Activated T-helper 1 cell treated with anti-CD3 and anti-CD28 coated beads, Interleukin-12 subunit alpha, Interleukin-12 subunit beta, Interleukin-2, Interleukin-4 antibody, amounts not matched to agents 30 ng/mL and 10 ng/mL and 1 ng/mL, durations not matched to agents 14 hours and 24 hours and 36 hours (primary cell): ENCODE results near the gene HS3ST1. TPM values are rescaled to one million over a fixed set of nuclear protein-coding genes. Genes with fewer than 3 reads are reported as not detected.

ENCODE experiments used
- DNase-seq: peaks from one replicate; pipeline ENCODE4 v3.0.0; 2021; ENCODE audit warnings: low spot score
- H3K27ac Mint-ChIP-seq: one replicate; pipeline ENCODE4 v1.8.0; 2021; ENCODE audit warnings: mild to moderate bottlenecking, mixed read lengths
- H3K27me3 Mint-ChIP-seq: one replicate; pipeline ENCODE4 v1.8.0; 2022; ENCODE audit warnings: mild to moderate bottlenecking, moderate library complexity, mixed read lengths; ENCODE audit not compliant: insufficient read depth
- H3K36me3 Mint-ChIP-seq: one replicate; pipeline ENCODE4 v1.8.0; 2021; ENCODE audit warnings: low read depth, mixed read lengths
- H3K4me1 Mint-ChIP-seq: one replicate; pipeline ENCODE4 v1.8.0; 2021; ENCODE audit warnings: low read depth, mixed read lengths
- H3K4me3 Mint-ChIP-seq: one replicate; pipeline ENCODE4 v1.8.0; 2021; ENCODE audit warnings: mild to moderate bottlenecking, moderate library complexity, mixed read lengths
- H3K9me3 Mint-ChIP-seq: one replicate; pipeline ENCODE4 v1.8.0; 2021; ENCODE audit warnings: mixed read lengths
- intact Hi-C: fragments of 100-400 bp; cut with micrococcal nuclease; formaldehyde crosslinking; loops from one replicate; pipeline ENCODE4 v1.15.1; 2024
- total RNA-seq: library from RNA; stranded (reverse); gene quantifications from 2 replicates; pipeline ENCODE4 v1.2.3, GENCODE V29; 2022

The HS3ST1 gene
- total RNA-seq, 1 donor from 2014 or later = 0.31 TPM

DNA sequence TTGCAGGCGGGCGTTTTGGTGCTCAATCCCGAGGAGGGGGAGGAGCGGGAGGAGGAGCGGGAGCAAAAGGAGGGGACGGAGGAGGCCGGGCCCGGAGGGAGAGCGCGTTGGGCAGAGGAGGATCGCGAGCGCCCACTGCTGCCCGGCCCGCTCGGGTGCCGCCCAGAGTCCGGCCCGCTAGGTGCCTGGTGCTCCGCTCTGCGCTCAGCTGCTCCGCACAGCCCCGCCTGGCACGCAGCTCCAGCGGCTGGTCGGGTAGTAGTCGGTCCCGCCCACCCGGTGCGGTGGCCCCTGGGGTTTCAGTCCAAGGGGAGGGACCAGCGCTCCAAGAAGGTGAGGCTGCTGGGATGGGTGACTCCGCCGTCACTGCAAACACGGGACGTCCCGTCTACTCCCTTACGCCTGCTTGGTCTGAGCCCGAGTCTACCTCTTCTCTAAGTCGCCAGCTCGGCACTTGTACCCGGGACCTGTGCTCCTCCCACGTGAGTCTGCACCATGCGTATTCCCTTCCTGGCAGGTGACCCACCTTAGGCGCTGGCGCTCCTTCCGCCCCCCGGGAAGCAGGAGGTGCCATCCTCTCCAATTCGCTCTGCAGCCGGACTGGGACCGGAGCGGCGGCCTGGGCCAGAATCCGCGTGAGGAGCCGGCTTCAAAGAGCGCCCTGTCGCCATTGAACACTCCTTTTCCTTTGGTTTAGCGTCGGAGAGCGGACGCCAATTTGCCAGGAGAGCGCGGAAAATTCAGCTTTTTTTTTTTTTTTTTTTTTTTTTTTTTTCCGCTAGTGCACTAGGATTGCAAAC, 405 bp upstream of the HS3ST1 start:
- Mint-ChIP-seq H3K27me3 (peaks cover 54% of the 10 kb centered on the region), H3K4me3 (peak overlapping the region; percentile 54), H3K9me3 (no peaks in the 10 kb centered on the region), H3K4me1 (no peaks in the 10 kb centered on the region), H3K27ac (no peak overlapping the region), H3K36me3 (no peaks in the 10 kb centered on the region)
- intact Hi-C loops = loop anchor here (10.0 kb wide), 2 partner anchors 526 to 694 kb away; no protein-coding TSS in a partner anchor
- peak; percentile 4 for DNase-seq

DNA sequence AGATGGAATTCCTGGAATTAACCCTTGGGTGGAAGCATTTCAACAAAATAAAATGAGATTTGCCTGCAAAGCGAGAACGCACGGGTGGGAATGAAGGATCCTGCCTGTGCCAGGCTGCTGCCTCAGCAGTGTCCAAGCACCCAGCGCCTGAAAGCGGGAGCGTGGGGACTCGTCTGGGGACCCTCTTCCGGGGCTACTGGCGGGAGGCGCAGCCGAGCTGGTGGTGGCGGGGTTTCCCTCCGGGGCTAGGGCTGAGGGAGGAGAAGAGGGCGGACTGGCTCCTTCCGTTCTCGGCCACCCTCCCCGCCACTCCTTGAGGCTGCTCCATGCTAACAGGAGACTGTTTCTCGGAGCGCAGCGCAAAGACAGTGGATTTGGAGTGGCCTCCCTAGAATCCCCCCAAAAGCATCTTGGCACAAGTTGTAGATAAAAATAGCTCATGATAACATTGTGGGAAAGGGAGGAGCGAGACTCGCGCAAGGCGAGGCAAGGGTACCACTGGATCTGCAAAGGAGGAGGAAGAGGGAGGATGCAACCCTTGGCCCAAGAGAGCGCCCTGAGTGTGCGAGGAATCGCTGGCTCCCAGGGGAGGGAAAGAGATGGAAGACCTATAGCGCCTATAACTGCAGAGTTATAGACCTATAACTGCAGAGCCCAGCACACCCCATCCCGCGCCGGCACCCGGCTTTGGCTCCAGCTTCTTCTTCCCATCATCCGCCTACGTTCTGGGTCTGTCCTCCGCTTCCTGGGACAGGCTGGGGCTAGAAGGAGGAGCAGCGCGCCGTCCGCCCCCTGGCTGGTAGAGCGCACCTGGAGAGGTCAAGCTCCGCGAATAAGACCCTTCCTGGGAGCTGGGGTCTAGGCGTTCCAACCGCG, 1.3 kb downstream of the HS3ST1 start:
- Mint-ChIP-seq H3K27ac (no peak overlapping the region), H3K36me3 (no peaks in the 10 kb centered on the region), H3K27me3 (peaks cover 48% of the 10 kb centered on the region), H3K9me3 (no peaks in the 10 kb centered on the region), H3K4me3 (peak overlapping the region; percentile 54), H3K4me1 (no peaks in the 10 kb centered on the region)
- no peak for DNase-seq
- intact Hi-C loops = loop anchor here (10.0 kb wide), 2 partner anchors 527 to 693 kb away; no protein-coding TSS in a partner anchor

DNA sequence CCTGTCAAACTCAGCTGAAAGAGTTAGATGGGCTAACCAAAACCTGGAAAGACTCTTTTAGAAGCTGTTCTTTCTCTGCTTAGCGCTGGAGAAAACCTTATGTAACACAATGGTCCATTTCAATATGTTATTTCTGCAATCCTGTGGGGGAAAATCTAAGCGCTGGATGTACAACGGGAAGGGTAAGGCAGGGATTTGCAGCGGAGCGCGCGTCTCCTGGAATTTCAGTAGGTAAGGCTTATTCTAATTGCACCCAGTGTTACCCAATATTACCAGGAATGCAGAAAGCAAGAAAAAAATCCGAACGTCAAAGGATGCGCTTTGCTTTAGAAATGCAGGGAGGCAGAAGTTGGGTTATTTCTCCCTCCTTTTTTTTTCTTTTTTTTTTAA, 2.0 kb downstream of the HS3ST1 start:
- Mint-ChIP-seq H3K27ac (no peak overlapping the region), H3K4me1 (no peaks in the 10 kb centered on the region), H3K27me3 (peaks cover 45% of the 10 kb centered on the region), H3K36me3 (no peaks in the 10 kb centered on the region), H3K9me3 (no peaks in the 10 kb centered on the region), H3K4me3 (no peak overlapping the region)
- intact Hi-C loops = loop anchor here (10.0 kb wide), 2 partner anchors 528 to 692 kb away; no protein-coding TSS in a partner anchor
- DNase-seq = no peak

DNA sequence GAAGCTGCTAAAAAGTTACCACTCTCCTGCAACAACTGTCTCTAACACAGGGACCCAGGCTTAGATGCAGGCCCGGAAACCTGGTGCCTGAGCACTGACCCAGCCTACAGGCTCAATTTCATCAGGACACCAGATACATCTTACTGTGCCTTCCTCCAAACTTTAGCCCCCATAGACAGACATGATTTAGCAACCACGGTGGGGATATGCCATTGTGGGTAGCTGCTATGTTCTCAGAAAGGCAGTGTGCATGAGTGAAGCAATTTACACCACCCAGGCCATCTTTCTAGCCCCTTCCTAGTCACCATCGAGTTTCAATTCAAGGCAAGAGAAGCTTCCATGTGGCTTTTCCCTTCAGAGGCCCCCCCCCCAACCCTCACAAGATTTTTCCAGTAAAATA, 2.7 kb downstream of the HS3ST1 start:
- Mint-ChIP-seq H3K4me1 (no peaks in the 10 kb centered on the region), H3K36me3 (no peaks in the 10 kb centered on the region), H3K27ac (no peak overlapping the region), H3K4me3 (no peak overlapping the region), H3K27me3 (peaks cover 38% of the 10 kb centered on the region), H3K9me3 (no peaks in the 10 kb centered on the region)
- DNase-seq = no peak
- intact Hi-C loops = loop anchor here (10.0 kb wide), 2 partner anchors 529 to 691 kb away; no protein-coding TSS in a partner anchor

DNA sequence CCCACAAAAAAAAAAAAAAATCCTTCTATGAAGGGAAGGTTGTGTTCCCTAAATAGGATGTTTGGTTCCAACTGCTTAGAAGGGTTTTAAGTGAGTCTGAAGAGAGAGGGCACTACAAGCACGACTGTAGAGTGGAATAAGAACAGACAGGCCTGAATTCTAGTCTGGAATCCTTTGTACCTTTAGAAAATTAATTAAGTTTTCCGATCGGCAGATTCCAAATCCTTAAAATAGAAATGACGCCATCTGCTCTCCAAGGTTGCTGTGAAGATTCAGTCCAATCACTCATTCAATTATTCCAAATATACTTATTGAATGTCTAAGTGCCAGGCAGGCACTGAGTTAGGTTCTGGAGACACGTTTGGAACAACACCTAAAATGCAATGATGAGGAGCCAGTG, 3.8 kb downstream of the HS3ST1 start:
- H3K36me3 Mint-ChIP-seq = no peaks in the 10 kb centered on the region
- H3K9me3 Mint-ChIP-seq = no peaks in the 10 kb centered on the region

DNA sequence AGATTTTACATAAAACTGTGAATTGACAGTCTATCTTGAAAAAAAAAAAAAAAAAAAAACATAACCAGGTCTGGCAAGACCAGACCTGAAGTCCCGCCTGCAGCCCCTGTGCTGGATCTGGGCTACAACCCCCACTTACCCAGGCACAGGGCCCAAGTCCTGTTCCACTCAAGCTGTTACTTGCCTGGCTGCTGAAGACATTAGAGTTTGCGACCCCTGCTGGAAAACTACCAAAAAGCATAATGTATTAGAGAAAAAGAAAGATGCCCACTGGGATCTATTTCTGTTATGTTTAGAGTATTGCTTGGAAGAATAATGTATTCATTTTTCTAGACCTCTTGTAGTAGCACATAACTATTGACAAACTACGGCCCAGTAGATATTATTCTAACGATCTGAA, 4.7 kb downstream of the HS3ST1 start:
- Mint-ChIP-seq H3K27ac (no peak overlapping the region), H3K4me3 (no peak overlapping the region), H3K9me3 (no peaks in the 10 kb centered on the region), H3K27me3 (peaks cover 28% of the 10 kb centered on the region), H3K4me1 (no peaks in the 10 kb centered on the region), H3K36me3 (no peaks in the 10 kb centered on the region)
- intact Hi-C loops = loop anchor here (1.0 to 10.0 kb wide), 4 partner anchors 531 to 870 kb away; no protein-coding TSS in a partner anchor
- DNase-seq = no peak

More for the DNA sequence above, 3.8 kb downstream of the HS3ST1 start:
- H3K4me1 Mint-ChIP-seq = no peaks in the 10 kb centered on the region
- H3K27me3 Mint-ChIP-seq = peaks cover 33% of the 10 kb centered on the region
- DNase-seq = no peak
- H3K4me3 Mint-ChIP-seq = no peak overlapping the region
- H3K27ac Mint-ChIP-seq = no peak overlapping the region
- intact Hi-C loops = loop anchor here (1.0 to 10.0 kb wide), 4 partner anchors 530 to 871 kb away; no protein-coding TSS in a partner anchor

DNA sequence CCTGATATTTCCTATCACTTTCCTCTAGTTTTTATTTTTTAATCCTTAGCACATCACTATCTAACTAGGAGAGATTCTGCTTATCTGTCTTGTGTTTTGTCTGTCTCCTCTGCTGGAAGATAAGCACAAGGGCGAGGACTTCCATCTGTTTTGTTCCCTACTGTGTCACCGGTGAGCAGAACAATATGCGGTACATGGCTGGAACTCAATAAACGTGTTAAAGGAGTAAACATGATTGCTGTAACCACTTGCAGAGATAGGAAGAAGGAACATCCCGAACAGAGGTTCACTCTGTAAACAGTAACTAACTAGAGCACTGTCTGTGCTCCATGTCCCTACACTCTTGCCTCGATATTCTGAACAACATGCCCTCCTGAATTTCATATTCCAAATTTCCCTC, 5.2 kb downstream of the HS3ST1 start:
- Mint-ChIP-seq H3K36me3 (no peaks in the 10 kb centered on the region), H3K27ac (no peak overlapping the region), H3K4me3 (no peak overlapping the region), H3K4me1 (no peaks in the 10 kb centered on the region), H3K9me3 (no peaks in the 10 kb centered on the region), H3K27me3 (peaks cover 30% of the 10 kb centered on the region)
- intact Hi-C loops = loop anchor here (10.0 kb wide), 2 partner anchors 531 to 689 kb away; no protein-coding TSS in a partner anchor
- DNase-seq = no peak

DNA sequence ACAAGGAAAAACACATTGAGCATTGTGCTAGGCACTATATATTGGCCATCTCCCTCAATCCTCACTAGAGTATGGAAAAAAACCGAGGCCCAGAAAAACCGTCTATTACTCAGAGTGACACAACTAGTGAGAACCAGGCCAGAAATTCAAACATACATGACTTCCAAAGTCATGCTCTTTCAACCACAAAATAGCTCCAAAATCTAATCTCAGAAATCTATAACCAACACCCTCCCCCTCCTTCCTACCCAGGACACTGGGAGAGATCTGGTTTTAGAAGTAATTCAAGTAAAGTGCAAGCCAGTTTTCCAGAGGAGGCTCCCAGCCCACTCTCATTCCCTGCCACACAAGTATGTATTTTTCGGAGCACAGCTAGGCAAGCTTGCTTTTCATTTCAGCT, 7.6 kb downstream of the HS3ST1 start:
- intact Hi-C loops = loop anchor here (10.0 kb wide), 2 partner anchors 534 to 686 kb away; no protein-coding TSS in a partner anchor
- H3K4me1 Mint-ChIP-seq = no peaks in the 10 kb centered on the region
- H3K27me3 Mint-ChIP-seq = peaks cover 13% of the 10 kb centered on the region
- no peak for DNase-seq
- no peak overlapping the region for H3K27ac Mint-ChIP-seq
- H3K36me3 Mint-ChIP-seq = no peaks in the 10 kb centered on the region
- H3K9me3 Mint-ChIP-seq = no peaks in the 10 kb centered on the region
- no peak overlapping the region for H3K4me3 Mint-ChIP-seq

DNA sequence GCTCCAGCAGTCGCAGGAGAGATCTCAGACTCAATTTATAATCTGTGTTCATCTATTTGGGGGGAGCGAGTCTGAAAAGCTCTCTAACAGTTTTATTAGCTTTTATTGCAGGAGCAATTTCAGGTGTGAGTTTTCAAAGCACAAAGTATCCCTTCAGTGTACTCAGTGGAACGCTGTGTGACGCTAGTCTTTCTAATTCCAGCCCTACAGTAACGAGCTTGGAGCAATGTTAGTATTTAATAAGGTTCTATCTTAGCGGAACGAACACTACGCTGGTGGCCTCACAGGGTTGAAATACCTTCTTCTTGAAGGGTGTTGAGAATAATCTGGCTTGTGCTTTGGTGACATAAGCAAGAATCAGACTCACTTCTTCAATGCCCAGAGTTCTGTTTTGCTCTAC, 8.4 kb downstream of the HS3ST1 start:
- peaks cover 10% of the 10 kb centered on the region for H3K27me3 Mint-ChIP-seq
- H3K36me3 Mint-ChIP-seq = no peaks in the 10 kb centered on the region
- no peak overlapping the region for H3K27ac Mint-ChIP-seq
- H3K9me3 Mint-ChIP-seq = no peaks in the 10 kb centered on the region
- intact Hi-C loops = loop anchor here (10.0 kb wide), 2 partner anchors 534 to 686 kb away; no protein-coding TSS in a partner anchor
- no peak for DNase-seq
- H3K4me3 Mint-ChIP-seq = no peak overlapping the region
- no peaks in the 10 kb centered on the region for H3K4me1 Mint-ChIP-seq

DNA sequence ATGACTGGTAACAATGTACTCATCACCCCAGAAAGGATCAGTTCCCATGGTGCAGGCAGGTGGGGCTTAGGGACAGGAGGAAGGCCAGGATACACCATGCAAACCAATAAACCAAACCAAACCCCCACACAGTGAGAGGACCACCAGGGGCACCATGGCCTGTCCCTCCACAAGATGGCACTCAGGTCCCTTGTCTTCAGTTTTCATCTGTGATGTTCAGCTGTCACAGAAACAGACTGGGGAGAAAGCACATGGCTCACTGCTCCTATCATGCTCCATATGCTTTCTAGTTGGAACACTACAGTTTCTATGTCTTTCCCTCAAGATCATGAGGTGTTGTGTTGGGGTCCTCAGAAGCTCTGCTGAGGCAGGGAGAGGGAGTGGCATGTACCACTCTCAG, 10.1 kb downstream of the HS3ST1 start:
- intact Hi-C loops = no loop called here
- H3K4me1 Mint-ChIP-seq = no peaks in the 10 kb centered on the region
- H3K9me3 Mint-ChIP-seq = no peaks in the 10 kb centered on the region
- peaks cover 10% of the 10 kb centered on the region for H3K27me3 Mint-ChIP-seq
- H3K27ac Mint-ChIP-seq = no peak overlapping the region
- H3K36me3 Mint-ChIP-seq = no peaks in the 10 kb centered on the region
- DNase-seq = no peak
- H3K4me3 Mint-ChIP-seq = no peak overlapping the region

DNA sequence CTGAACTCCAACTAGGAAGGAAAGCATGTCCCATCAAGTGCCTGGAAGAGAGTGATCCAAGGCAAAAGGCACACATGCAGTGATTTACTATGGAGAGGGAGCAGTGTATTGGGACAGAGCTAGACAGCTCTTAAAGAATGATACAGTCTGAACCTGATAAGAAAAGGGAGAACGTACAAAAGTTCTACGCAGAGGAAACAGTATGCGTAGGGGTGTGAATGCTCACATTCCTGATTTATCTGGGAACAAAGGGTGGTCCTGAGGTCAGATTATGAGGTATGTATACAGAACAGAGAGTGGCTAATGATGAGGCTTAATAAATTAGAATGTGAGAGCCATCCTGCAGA, 12.0 kb downstream of the HS3ST1 start:
- H3K36me3 Mint-ChIP-seq = no peaks in the 10 kb centered on the region
- no peak overlapping the region for H3K4me3 Mint-ChIP-seq
- no peak overlapping the region for H3K27ac Mint-ChIP-seq
- no peak for DNase-seq
- no peaks in the 10 kb centered on the region for H3K9me3 Mint-ChIP-seq
- peaks cover 10% of the 10 kb centered on the region for H3K27me3 Mint-ChIP-seq
- no peaks in the 10 kb centered on the region for H3K4me1 Mint-ChIP-seq
- intact Hi-C loops = no loop called here

DNA sequence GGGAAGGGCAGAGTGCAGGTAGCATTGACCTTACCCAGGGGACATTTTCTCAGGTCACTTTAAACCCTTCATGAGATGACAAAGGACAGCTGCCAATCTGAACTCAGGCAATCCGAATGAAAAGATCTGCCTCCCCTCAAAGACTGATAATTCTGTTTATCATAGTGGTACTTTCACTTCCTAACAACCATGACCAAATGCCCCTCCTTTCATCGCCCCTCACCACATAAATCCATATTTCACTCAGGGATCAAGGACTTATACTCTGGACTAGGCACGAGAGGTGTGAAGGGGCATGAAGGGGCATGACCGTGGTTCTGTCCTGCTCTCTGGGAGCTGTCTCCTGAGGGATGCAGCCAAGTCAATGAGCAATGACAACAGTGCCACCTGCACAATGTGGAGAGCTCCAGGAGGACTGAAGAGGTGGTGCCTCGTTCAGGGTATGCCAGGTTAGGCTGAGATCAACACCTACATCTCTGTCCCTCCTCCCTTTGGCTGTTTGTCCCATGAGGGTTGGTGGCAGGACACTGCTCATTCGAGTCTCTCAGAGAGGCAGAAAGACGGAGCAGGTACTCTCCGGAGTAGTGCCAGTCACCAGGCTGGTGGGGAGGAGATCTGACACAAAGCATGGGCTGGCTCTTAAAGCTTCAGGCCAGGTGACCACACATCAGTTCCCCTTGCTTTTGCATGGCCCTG, 12.5 kb downstream of the HS3ST1 start:
- intact Hi-C loops = no loop called here
- DNase-seq = no peak
- no peaks in the 10 kb centered on the region for H3K36me3 Mint-ChIP-seq
- H3K9me3 Mint-ChIP-seq = no peaks in the 10 kb centered on the region
- H3K4me3 Mint-ChIP-seq = no peak overlapping the region
- peaks cover 10% of the 10 kb centered on the region for H3K27me3 Mint-ChIP-seq
- no peaks in the 10 kb centered on the region for H3K4me1 Mint-ChIP-seq
- no peak overlapping the region for H3K27ac Mint-ChIP-seq
